HCT116 (cell line): ENCODE data around the gene DOCK1. TPM values are rescaled to one million over a fixed set of nuclear protein-coding genes. Genes with fewer than 3 reads are reported as not detected.

Experiments used
- ATAC-seq: fragments of 200-7000 bp; cut with Tn5 transposase; 2 replicates; pipeline ENCODE4 v1.9.1; 2020; ENCODE audit warnings: mild to moderate bottlenecking, moderate library complexity
- BruUV-seq: library from RNA; stranded (reverse); fragments of 400-500 nt; replicated peaks from 2 replicates; lab custom pipeline; 2021; lab: Mats Ljungman, UMichigan
- CTCF ChIA-PET: fragments of 300-600 bp; sonication (Branson Sonifier 250); formaldehyde crosslinking; loops from one replicate; lab custom pipeline; 2021; ENCODE audit warnings: antibody characterized with exemption; lab: Charles Lee
- POLR2A ChIA-PET: fragments of 300-600, 350-600 bp; sonication (Branson Sonifier 250); formaldehyde crosslinking; loops from one replicate; lab custom pipeline; 2021; ENCODE audit warnings: antibody characterized with exemption; lab: Charles Lee
- RAD21 ChIA-PET, 2 experiments: fragments of 300-600 bp; sonication (Branson Sonifier 250); formaldehyde crosslinking; loops; one replicate each; lab custom pipeline; 2023; ENCODE audit warnings: low total read pairs in 2 of 2; ENCODE audit not compliant: uncharacterized antibody in 2 of 2, unreplicated experiment in 2 of 2, low non-redundant PET in 1 of 2; lab: Charles Lee
- DNase-seq: peaks from one replicate; pipeline ENCODE4 v3.0.0-alpha.2; 2010; ENCODE audit warnings: low read depth, low spot score
- H2AFZ ChIP-seq: fragments of 200-600 bp; shearing (Covaris generic), sonication (generic); 2 replicates; pipeline ENCODE4 v1.6.1; 2017; ENCODE audit warnings: low read depth, mixed run types, mixed read lengths, antibody characterized with exemption, low read length; ENCODE audit not compliant: poor library complexity, severe bottlenecking
- H3K27ac ChIP-seq: 2 replicates; pipeline ENCODE4 v1.5.1; 2012; ENCODE audit warnings: low read depth, low read length
- H3K27me3 ChIP-seq: fragments of 200-600 bp; sonication (generic); 2 replicates; pipeline ENCODE4 v1.6.1; 2016; ENCODE audit warnings: mixed run types, low read length, mixed read lengths; ENCODE audit not compliant: insufficient read depth
- H3K36me3 ChIP-seq, 2 experiments: fragments of 200-500 bp in 1 of 2; fragments of 200-600 bp in 1 of 2; sonication (Bioruptor generic) in 1 of 2; sonication (generic) in 1 of 2; 2 replicates each; pipeline versions ENCODE4 v1.5.1 to v1.6.1; 2014 to 2016; ENCODE audit warnings: low read length in 2 of 2, inconsistent platforms in 1 of 2, mixed read lengths in 1 of 2, mixed run types in 1 of 2; ENCODE audit not compliant: insufficient read depth in 2 of 2, control insufficient read depth in 1 of 2
- H3K4me1 ChIP-seq, 2 experiments: fragments of 200-600 bp in 1 of 2; sonication (generic) in 1 of 2; 2 replicates each; pipeline versions ENCODE4 v1.5.1 to v1.6.1; 2012 to 2017; ENCODE audit warnings: low read length in 2 of 2, inconsistent platforms in 1 of 2, mild to moderate bottlenecking in 1 of 2, mixed read lengths in 1 of 2, mixed run types in 1 of 2, moderate library complexity in 1 of 2; ENCODE audit not compliant: insufficient read depth in 2 of 2, control insufficient read depth in 1 of 2
- H3K4me2 ChIP-seq: fragments of 200-600 bp; sonication (generic); 2 replicates; pipeline ENCODE4 v1.6.1; 2017; ENCODE audit warnings: mixed run types, low read length, mixed read lengths
- H3K4me3 ChIP-seq, 2 experiments: fragments of 200-600 bp in 1 of 2; sonication (generic) in 1 of 2; replicated peaks in 1 of 2; 2 replicates each; pipeline ENCODE4 v1.5.1; 2011 to 2016; ENCODE audit warnings: low read length in 2 of 2, control low read depth in 1 of 2, low read depth in 1 of 2, mild to moderate bottlenecking in 1 of 2, mixed read lengths in 1 of 2, mixed run types in 1 of 2
- H3K79me2 ChIP-seq: fragments of 200-600 bp; sonication (generic); 2 replicates; pipeline ENCODE4 v1.6.1; 2017; ENCODE audit warnings: mild to moderate bottlenecking, mixed run types, low read length, moderate library complexity, mixed read lengths; ENCODE audit not compliant: insufficient read depth
- H3K9ac ChIP-seq: fragments of 200-600 bp; sonication (generic); 2 replicates; pipeline ENCODE4 v1.6.1; 2016; ENCODE audit warnings: low read length, mixed read lengths
- H3K9me2 ChIP-seq: fragments of 200-600 bp; sonication (generic), shearing (Covaris generic); 2 replicates; pipeline ENCODE4 v1.6.1; 2017; ENCODE audit warnings: mixed run types, mild to moderate bottlenecking, moderate library complexity; ENCODE audit not compliant: insufficient read depth
- H3K9me3 ChIP-seq, 2 experiments: fragments of 200-500 bp in 1 of 2; fragments of 200-600 bp in 1 of 2; sonication (Bioruptor generic) in 1 of 2; sonication (generic) in 1 of 2; 2 replicates each; pipeline ENCODE4 v1.6.1; 2014 to 2017; ENCODE audit warnings: low read length in 2 of 2, mixed read lengths in 2 of 2, inconsistent platforms in 1 of 2, low read depth in 1 of 2, mild to moderate bottlenecking in 1 of 2, mixed run types in 1 of 2, moderate library complexity in 1 of 2; ENCODE audit not compliant: control insufficient read depth in 1 of 2, insufficient read depth in 1 of 2
- H4K20me1 ChIP-seq: fragments of 200-600 bp; sonication (generic), shearing (Covaris generic); 2 replicates; pipeline ENCODE4 v1.6.1; 2017; ENCODE audit warnings: mixed run types, mild to moderate bottlenecking, moderate library complexity; ENCODE audit not compliant: insufficient read depth
- CBX3 ChIP-seq: IDR thresholded peaks from 2 replicates; pipeline ENCODE4 v1.6.1; 2012; ENCODE audit warnings: low read depth
- EGR1 ChIP-seq: IDR thresholded peaks from 2 replicates; pipeline ENCODE4 v1.6.1; 2012; ENCODE audit warnings: low read depth
- EZH2 ChIP-seq: fragments of 200-600 bp; sonication (generic); IDR thresholded peaks from 2 replicates; pipeline ENCODE4 v1.6.1; 2017; ENCODE audit warnings: antibody characterized with exemption, mixed run types
- FOSL1 ChIP-seq: IDR thresholded peaks from 2 replicates; pipeline ENCODE4 v1.6.1; 2012; ENCODE audit warnings: low read depth
- JUND ChIP-seq: IDR thresholded peaks from 2 replicates; pipeline ENCODE4 v1.6.1; 2012
- POLR2A ChIP-seq: IDR thresholded peaks from 2 replicates; pipeline ENCODE4 v1.7.0; 2011; ENCODE audit warnings: borderline replicate concordance; ENCODE audit not compliant: insufficient read depth, insufficient read length; ENCODE audit errors: extremely low read depth
- POLR2AphosphoS5 ChIP-seq: IDR thresholded peaks from 2 replicates; pipeline ENCODE4 v1.6.1; 2011; ENCODE audit warnings: mild to moderate bottlenecking, low read depth, low read length, moderate library complexity
- RAD21 ChIP-seq: IDR thresholded peaks from 2 replicates; pipeline ENCODE4 v1.6.1; 2012; ENCODE audit warnings: low read depth, mild to moderate bottlenecking
- SIN3A ChIP-seq: IDR thresholded peaks from 2 replicates; pipeline ENCODE4 v1.6.1; 2012; ENCODE audit warnings: low read depth
- SRF ChIP-seq: IDR thresholded peaks from 2 replicates; pipeline ENCODE4 v1.6.1; 2012; ENCODE audit warnings: low read depth
- TCF7L2 ChIP-seq: IDR thresholded peaks from 2 replicates; pipeline ENCODE4 v1.7.0; 2011; ENCODE audit warnings: borderline replicate concordance, inconsistent platforms; ENCODE audit not compliant: insufficient read depth, insufficient read length; ENCODE audit errors: extremely low read depth
- YY1 ChIP-seq: IDR thresholded peaks from 2 replicates; pipeline ENCODE4 v1.6.1; 2011; ENCODE audit warnings: low read length, low read depth, moderate library complexity, mild to moderate bottlenecking; ENCODE audit not compliant: insufficient replicate concordance; ENCODE audit errors: extremely low read depth
- ZFX ChIP-seq: fragments of 450-650 bp; IDR thresholded peaks from 2 replicates; pipeline ENCODE4 v1.6.1; 2017
- ZNF274 ChIP-seq: fragments of 200-500 bp; sonication (Bioruptor generic); IDR thresholded peaks from 2 replicates; pipeline ENCODE4 v1.6.1; 2014; ENCODE audit warnings: mild to moderate bottlenecking, low read depth, low read length, inconsistent platforms
- intact Hi-C: fragments of 100-400 bp; cut with micrococcal nuclease; formaldehyde crosslinking; loops from 2 replicates; pipeline ENCODE4 v1.10.0; 2022
- total RNA-seq: library from RNA; stranded (reverse); gene quantifications from one replicate; pipeline ENCODE4 v1.2.1, GENCODE V29; 2021; ENCODE audit not compliant: unreplicated experiment
- TF ChIP-seq, protein P1 (sequence below), 3 experiments: fragments of 200-600 bp in 1 of 3; sonication (generic) in 1 of 3; IDR thresholded peaks in 2 of 3; conservative IDR thresholded peaks in 1 of 3; 2 replicates each; pipeline ENCODE4 v1.5.1; 2012 to 2017; ENCODE audit warnings: low read depth in 2 of 3, low read length in 2 of 3, antibody characterized with exemption in 1 of 3, borderline replicate concordance in 1 of 3, control low read depth in 1 of 3, mild to moderate bottlenecking in 1 of 3, mixed read lengths in 1 of 3, mixed run types in 1 of 3, moderate library complexity in 1 of 3; ENCODE audit not compliant: insufficient read depth in 1 of 3
- TF ChIP-seq, protein P2 (sequence below): IDR thresholded peaks from 2 replicates; pipeline ENCODE4 v1.6.1; 2012
- TF ChIP-seq, protein P3 (sequence below): IDR thresholded peaks from 2 replicates; pipeline ENCODE4 v1.6.1; 2012

DOCK1 gene
- total RNA-seq, 1 experiment from 2014 or later = 46.5 TPM

DNA sequence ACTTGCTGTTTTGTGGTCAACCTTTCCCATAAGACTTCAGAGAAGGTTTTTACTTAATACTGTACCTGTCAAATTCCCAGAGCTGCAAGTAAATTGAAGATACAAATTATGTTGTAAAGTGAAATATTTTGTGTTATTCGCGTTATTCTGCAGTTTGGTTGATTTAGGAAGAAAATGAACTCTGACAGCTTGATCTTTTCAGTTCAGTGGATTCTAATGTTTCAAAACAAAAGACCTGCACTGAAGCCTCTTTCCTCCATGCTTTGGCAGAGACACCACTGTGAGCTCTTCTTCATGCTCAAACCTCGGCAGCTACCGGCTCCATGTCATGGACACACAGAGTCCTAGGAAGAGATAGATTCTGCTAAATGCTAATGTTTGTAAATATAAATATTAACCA is 366.8 kb downstream of the DOCK1 start:
- intact Hi-C loops = no loop called here
- no peak overlapping the region for H3K9ac ChIP-seq
- RAD21 ChIA-PET = no interaction called here
- H4K20me1 ChIP-seq = no peaks in the 10 kb centered on the region
- no peak overlapping the region for H3K27ac ChIP-seq
- H3K9me3 ChIP-seq = no peaks in the 10 kb centered on the region
- H3K27me3 ChIP-seq = no peaks in the 10 kb centered on the region
- POLR2A ChIA-PET = no interaction called here
- H2AFZ ChIP-seq = no peak overlapping the region
- no peak for TF ChIP-seq ZNF274
- TF ChIP-seq, protein P1, sequence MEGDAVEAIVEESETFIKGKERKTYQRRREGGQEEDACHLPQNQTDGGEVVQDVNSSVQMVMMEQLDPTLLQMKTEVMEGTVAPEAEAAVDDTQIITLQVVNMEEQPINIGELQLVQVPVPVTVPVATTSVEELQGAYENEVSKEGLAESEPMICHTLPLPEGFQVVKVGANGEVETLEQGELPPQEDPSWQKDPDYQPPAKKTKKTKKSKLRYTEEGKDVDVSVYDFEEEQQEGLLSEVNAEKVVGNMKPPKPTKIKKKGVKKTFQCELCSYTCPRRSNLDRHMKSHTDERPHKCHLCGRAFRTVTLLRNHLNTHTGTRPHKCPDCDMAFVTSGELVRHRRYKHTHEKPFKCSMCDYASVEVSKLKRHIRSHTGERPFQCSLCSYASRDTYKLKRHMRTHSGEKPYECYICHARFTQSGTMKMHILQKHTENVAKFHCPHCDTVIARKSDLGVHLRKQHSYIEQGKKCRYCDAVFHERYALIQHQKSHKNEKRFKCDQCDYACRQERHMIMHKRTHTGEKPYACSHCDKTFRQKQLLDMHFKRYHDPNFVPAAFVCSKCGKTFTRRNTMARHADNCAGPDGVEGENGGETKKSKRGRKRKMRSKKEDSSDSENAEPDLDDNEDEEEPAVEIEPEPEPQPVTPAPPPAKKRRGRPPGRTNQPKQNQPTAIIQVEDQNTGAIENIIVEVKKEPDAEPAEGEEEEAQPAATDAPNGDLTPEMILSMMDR (IDR thresholded peaks at IDR 0.05 in 2 of 3, conservative IDR thresholded peaks at IDR 0.05 in 1 of 3; ENCODE audit: borderline replicate concordance in 1 of 3, insufficient read depth in 1 of 3, low read depth in 2 of 3, low read length in 2 of 3) = no peak
- no peak for TF ChIP-seq EZH2
- TF ChIP-seq POLR2A = no peak
- no peak for TF ChIP-seq POLR2AphosphoS5
- no peak for TF ChIP-seq EGR1
- no peak for ATAC-seq
- DNase-seq = no peak
- CTCF ChIA-PET = no interaction called here
- H3K79me2 ChIP-seq = no peaks in the 10 kb centered on the region
- no peaks in the 10 kb centered on the region for H3K4me1 ChIP-seq
- H3K4me3 ChIP-seq = no peak overlapping the region
- BruUV-seq = no TSS peak
- no peaks in the 10 kb centered on the region for H3K9me2 ChIP-seq
- H3K4me2 ChIP-seq = no peak overlapping the region
- H3K36me3 ChIP-seq = no peaks in the 10 kb centered on the region

DNA sequence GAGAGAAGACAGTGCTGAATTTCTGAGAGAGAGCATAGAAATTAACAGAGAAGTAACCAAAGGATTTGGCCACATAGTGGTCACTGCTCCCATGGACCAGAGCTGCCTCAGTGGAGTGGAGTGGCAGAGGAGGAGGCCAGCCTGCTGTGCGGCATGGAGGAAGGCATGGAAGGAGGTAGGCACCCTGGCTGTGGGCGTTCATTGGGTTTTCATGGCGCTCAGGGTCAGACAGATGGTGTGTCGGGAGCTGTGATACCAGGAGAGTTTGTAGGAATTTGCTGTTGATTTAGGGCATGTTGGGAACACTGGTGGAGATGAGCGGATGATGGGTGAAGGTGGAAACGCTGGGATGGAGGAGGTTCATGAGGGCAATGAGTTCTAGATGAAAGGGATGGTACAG is 370.0 kb downstream of the DOCK1 start:
- no peaks in the 10 kb centered on the region for H3K27me3 ChIP-seq
- intact Hi-C loops = no loop called here
- RAD21 ChIA-PET = no interaction called here
- no peak overlapping the region for H3K27ac ChIP-seq
- H3K36me3 ChIP-seq = no peaks in the 10 kb centered on the region
- H4K20me1 ChIP-seq = no peaks in the 10 kb centered on the region
- no peaks in the 10 kb centered on the region for H3K9me3 ChIP-seq
- ATAC-seq = no peak
- H3K4me2 ChIP-seq = no peak overlapping the region
- no peaks in the 10 kb centered on the region for H3K4me1 ChIP-seq
- no peaks in the 10 kb centered on the region for H3K9me2 ChIP-seq
- DNase-seq = no peak
- POLR2A ChIA-PET = no interaction called here
- no peak overlapping the region for H3K9ac ChIP-seq
- no peak overlapping the region for H3K4me3 ChIP-seq
- BruUV-seq = no TSS peak
- no peak overlapping the region for H2AFZ ChIP-seq
- H3K79me2 ChIP-seq = no peaks in the 10 kb centered on the region
- CTCF ChIA-PET = no interaction called here
- TF ChIP-seq TCF7L2 (no peak), SIN3A (no peak), JUND (no peak), CBX3 (no peak), YY1 (no peak), ZFX (no peak), EZH2 (no peak), RAD21 (no peak), SRF (no peak), FOSL1 (no peak)
- TF ChIP-seq, protein P1 (IDR thresholded peaks at IDR 0.05 in 2 of 3, conservative IDR thresholded peaks at IDR 0.05 in 1 of 3; ENCODE audit: borderline replicate concordance in 1 of 3, insufficient read depth in 1 of 3, low read depth in 2 of 3, low read length in 2 of 3) = no peak
- TF ChIP-seq, protein P2, sequence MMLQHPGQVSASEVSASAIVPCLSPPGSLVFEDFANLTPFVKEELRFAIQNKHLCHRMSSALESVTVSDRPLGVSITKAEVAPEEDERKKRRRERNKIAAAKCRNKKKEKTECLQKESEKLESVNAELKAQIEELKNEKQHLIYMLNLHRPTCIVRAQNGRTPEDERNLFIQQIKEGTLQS = no peak
- TF ChIP-seq, protein P3, sequence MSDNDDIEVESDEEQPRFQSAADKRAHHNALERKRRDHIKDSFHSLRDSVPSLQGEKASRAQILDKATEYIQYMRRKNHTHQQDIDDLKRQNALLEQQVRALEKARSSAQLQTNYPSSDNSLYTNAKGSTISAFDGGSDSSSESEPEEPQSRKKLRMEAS = no peak
